Adrenal gland (tissue), 12 donors: Measurements from ENCODE around the gene UBE2H. TPM values are rescaled to one million over a fixed set of nuclear protein-coding genes. Genes with fewer than 3 reads are reported as not detected.

Experiments used
- DNase-seq, 7 donors: peaks; one replicate each; pipeline ENCODE4 v3.0.0-alpha.2; 2019 to 2020
- H3K27ac ChIP-seq, 5 donors: fragments of 200-600 bp; sonication (generic) in 4 of 5; 1 replicate in 3 of 5; 2 replicates in 2 of 5; pipeline versions ENCODE4 v1.5.1 to v1.8.0; 2016 to 2020; ENCODE audit warnings: mild to moderate bottlenecking in 1 of 5
- H3K27me3 ChIP-seq: fragments of 200-600 bp; 2 replicates; pipeline ENCODE4 v1.8.0; 2021
- H3K36me3 ChIP-seq, 2 donors: fragments of 200-600 bp; replicated peaks in 1 of 2; 1 replicate in 1 of 2; 2 replicates in 1 of 2; pipeline versions ENCODE4 v1.5.1 to v1.8.0; 2018 to 2022
- H3K4me1 ChIP-seq, 2 donors: fragments of 200-600 bp; replicated peaks in 1 of 2; 1 replicate in 1 of 2; 2 replicates in 1 of 2; pipeline versions ENCODE4 v1.5.1 to v1.8.0; 2018 to 2021
- H3K4me3 ChIP-seq, 4 donors: fragments of 200-600 bp; sonication (generic) in 3 of 4; one replicate each; pipeline ENCODE4 v1.5.1; 2016 to 2018
- H3K9me3 ChIP-seq, 3 donors: fragments of 200-600 bp; sonication (generic) in 1 of 3; replicated peaks in 1 of 3; 1 replicate in 2 of 3; 2 replicates in 1 of 3; pipeline versions ENCODE4 v1.5.1 to v1.8.0; 2016 to 2021
- POLR2A ChIP-seq, 2 donors: fragments of 450-650 bp; IDR thresholded peaks; one replicate each; pipeline ENCODE4 v1.6.1; 2017; ENCODE audit warnings: antibody characterized with exemption in 2 of 2, mild to moderate bottlenecking in 2 of 2, moderate library complexity in 1 of 2
- WGBS, 4 donors: extraction: QIAGEN DNeasy Blood & Tissue Kit in 2 of 4; methylation state at CpG; one replicate each; pipeline versions ENCODE4 v1.1.5 to v1.1.7; 2013 to 2017; 5-methylcytosine and 5-hydroxymethylcytosine counted together
- intact Hi-C, 2 donors: fragments of 100-400 bp; cut with DNase I; formaldehyde crosslinking; loops; one replicate each; pipeline versions ENCODE4 v1.14.1 to v1.15.0; 2022 to 2023
- polyA plus RNA-seq, 3 donors: library from polyadenylated mRNA; stranded (reverse); fragments of 200-250 nt in 2 of 3; fragments of 350-450 nt in 1 of 3; fragmentation: Illumina TruSeq in 1 of 3; extraction: RNeasy Lipid Tissue Mini Kit (QIAGEN cat#74804) in 1 of 3; gene quantifications; one replicate each; pipeline ENCODE4 v1.2.3, GENCODE V29; 2013 to 2014
- total RNA-seq, 9 donors: library from RNA; depleted of rRNA in 4 of 9; stranded (reverse); fragments of >200 nt in 4 of 9; fragments of 120-200 nt in 1 of 9; fragmentation: NEBNext Ultra II Directional in 1 of 9; extraction: Animal tissue kit (Norgen Biotek cat#: 25700) in 1 of 9; gene quantifications; one replicate each; pipeline versions ENCODE4 v1.1.0 to v1.2.4, GENCODE V29; 2013 to 2023
- TF ChIP-seq, protein P1 (sequence below), 6 experiments: fragments of 450-650 bp in 4 of 6; fragments of 200-600 bp in 2 of 6; sonication (generic) in 1 of 6; IDR thresholded peaks; 1 replicate in 5 of 6; 2 replicates in 1 of 6; pipeline versions ENCODE4 v1.5.1 to v1.8.0; 2016 to 2021; ENCODE audit warnings: antibody characterized with exemption in 6 of 6, mild to moderate bottlenecking in 2 of 6, moderate library complexity in 1 of 6
- donor health status: healthy with polysubstance abuse.
- donor health status: Bipolar disorder and iron deficiency.
- donor health status: DM: yes; HTN: yes; CAD: no.
- donor health status: DM: no; HTN: no; CAD: no.
- donor health status: DM: no; HTN: no; CAD: no.
- donor health status: DM: yes; HTN: yes; CAD: no.

Gene UBE2H
- total and polyA plus RNA-seq, 12 donors, result 48.3 to 392 (median 143) TPM

DNA sequence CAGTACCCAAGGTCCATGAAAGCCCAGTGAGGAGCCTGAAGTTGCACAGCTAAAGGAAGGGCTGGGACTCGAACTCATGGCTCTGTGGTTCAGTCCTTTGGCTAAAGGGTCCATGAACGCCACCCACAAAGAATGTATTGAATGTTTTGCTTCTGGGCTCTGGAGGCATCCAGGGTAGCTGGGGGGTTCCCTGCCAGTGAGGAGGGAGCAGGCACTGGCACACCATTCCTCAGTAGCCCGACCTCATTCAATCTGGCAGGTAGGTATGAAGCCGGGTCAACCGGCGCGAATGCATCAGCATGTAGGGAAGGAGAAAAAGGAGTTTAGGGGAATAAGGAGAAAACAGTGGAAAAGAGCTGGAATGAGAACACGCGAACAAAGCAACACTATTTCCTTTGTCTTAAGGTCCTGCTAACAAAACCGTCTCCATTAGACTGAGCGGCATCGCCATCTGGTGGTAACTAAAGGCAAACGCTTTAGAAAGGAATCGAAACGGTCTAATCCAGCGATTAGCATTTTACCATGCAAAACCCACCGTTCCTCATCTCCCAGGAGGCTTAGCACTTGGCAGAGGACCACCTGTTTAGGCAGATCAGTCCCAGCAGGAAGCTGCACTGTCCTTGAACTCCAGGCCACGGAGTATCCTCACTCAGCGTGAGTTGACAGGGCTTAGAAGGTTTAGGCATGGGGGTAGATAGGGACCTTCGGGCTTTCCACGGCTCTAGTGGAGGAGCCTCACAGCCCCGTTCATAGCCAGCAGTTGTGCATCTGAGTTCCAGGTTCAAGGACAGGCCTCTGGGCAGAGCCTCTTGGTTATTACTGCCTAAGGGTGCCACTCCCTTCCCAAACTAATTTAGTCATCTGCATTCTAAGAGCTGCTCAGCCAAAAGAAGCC lies 122.8 kb downstream of the UBE2H start:
- no peaks in the 10 kb centered on the region for H3K27me3 ChIP-seq
- TF ChIP-seq, protein P1, sequence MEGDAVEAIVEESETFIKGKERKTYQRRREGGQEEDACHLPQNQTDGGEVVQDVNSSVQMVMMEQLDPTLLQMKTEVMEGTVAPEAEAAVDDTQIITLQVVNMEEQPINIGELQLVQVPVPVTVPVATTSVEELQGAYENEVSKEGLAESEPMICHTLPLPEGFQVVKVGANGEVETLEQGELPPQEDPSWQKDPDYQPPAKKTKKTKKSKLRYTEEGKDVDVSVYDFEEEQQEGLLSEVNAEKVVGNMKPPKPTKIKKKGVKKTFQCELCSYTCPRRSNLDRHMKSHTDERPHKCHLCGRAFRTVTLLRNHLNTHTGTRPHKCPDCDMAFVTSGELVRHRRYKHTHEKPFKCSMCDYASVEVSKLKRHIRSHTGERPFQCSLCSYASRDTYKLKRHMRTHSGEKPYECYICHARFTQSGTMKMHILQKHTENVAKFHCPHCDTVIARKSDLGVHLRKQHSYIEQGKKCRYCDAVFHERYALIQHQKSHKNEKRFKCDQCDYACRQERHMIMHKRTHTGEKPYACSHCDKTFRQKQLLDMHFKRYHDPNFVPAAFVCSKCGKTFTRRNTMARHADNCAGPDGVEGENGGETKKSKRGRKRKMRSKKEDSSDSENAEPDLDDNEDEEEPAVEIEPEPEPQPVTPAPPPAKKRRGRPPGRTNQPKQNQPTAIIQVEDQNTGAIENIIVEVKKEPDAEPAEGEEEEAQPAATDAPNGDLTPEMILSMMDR (IDR thresholded peaks at IDR 0.05), result peak; percentile 63 to 88 (median 82)
- peak in 1 of 2 donors; percentile 45 for TF ChIP-seq POLR2A (IDR thresholded peaks at IDR 0.05)
- no peaks in the 10 kb centered on the region for H3K9me3 ChIP-seq
- intact Hi-C loops, result loop anchor here (5.0 to 10.0 kb wide), 5 partner anchors 115 to 182 kb away; partner anchors contain the start of gene UBE2H (in 1 of the 2)
- no peak overlapping the region for H3K4me3 ChIP-seq
- H3K27ac ChIP-seq, result peak overlapping the region; percentile 16 to 84 (median 77)
- H3K4me1 ChIP-seq, result peaks cover 22 to 49% of the 10 kb centered on the region in 2 donors
- WGBS, 4 donors, result 13 to 16% (median 16%) methylated on average over 18 to 22 of the region's 22 CpGs
- H3K36me3 ChIP-seq, result peaks cover 0 to 20% of the 10 kb centered on the region in 2 donors
- peak; percentile 72 to 93 (median 89) for DNase-seq

DNA sequence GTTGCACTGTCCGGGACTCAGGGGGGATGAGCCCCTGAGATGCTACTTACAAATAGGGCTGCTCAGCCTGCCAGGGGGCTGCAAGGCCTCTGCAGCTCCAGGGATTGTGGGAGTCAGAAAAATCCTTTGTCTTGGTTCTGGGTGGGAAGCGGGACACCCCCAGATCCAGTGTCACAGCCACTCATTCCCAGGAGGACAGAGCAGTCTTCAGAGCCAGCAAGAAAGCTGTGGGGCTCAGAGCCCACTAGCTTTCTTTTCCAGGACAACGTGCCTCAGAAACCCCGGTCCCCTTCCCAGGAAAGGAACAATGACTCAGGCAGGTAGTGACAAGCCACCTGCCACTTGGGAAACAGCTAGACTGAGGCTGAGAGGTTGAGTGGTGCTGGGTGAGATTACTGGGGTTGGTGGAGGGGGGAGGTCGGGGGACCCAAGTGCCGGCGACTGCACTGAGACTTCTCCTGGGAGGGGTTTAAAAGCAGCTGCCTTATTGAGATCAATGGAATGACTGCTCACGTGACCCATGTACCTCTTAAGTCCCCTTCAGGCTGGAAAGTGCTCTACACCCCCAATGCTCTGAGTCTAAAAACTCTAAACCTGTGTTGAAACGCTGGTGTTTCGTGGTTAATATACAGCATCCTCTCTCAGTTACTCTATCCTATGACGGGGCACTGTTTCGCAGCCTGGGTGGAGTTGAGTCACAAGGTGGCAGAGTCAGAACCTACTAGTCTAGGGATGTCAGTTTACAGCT lies 123.6 kb downstream of the UBE2H start:
- Histone ChIP-seq H3K4me1 (peaks cover 22 to 54% of the 10 kb centered on the region in 2 donors), H3K4me3 (no peak overlapping the region), H3K9me3 (no peaks in the 10 kb centered on the region), H3K36me3 (peaks cover 0 to 11% of the 10 kb centered on the region in 2 donors), H3K27ac (peak overlapping the region in 4 of 5 donors; percentile 63 to 84 (median 80)), H3K27me3 (no peaks in the 10 kb centered on the region)
- intact Hi-C loops, result loop anchor here (5.0 kb wide), 3 partner anchors 162 to 183 kb away; no protein-coding TSS in a partner anchor
- TF ChIP-seq POLR2A (IDR thresholded peaks at IDR 0.05), result no peak
- TF ChIP-seq, protein P1 (IDR thresholded peaks at IDR 0.05), result peak in 2 of 6 experiments; percentile 14 to 16
- DNase-seq, result peak in 3 of 7 donors; percentile 21 to 49 (median 38)
- WGBS, 4 donors, result 82 to 84% (median 84%) methylated on average over 9 to 12 of the region's 12 CpGs

DNA sequence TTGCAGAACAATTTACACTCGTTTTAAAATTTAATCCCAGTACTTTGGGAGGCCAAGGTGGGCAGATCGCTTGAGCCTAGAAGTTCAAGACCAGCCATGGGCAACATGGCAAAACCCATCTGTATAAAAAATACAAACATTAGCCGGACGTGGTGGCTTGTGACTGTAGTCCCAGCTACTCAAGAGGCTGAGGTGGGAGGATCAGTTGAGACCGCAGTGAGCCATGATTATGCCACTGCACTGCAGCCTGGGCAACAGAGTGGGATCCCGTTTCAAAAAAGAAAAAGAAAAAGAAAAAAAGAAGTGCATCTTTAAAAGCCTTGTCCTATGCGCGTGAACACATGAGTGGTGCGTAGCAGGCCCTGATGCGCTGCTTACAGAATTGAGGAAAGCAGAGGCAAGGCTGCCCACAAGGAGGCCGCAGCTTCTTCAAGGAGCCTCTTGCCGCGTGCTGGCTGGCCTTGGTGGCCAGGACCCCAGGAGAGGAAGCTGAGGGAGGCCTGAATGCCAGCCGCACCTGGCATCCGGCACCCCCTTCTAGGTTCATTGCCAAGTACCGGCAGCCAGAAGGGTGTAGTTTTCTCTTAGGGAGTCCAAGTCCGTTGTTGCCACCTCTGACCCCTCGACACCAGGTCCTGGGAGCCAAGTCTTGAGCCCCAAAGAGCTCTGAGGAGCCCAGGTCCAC lies 124.5 kb downstream of the UBE2H start:
- Histone ChIP-seq H3K9me3 (no peaks in the 10 kb centered on the region), H3K4me3 (no peak overlapping the region), H3K36me3 (peaks cover 0 to 2% of the 10 kb centered on the region in 2 donors), H3K4me1 (peaks cover 22 to 52% of the 10 kb centered on the region in 2 donors), H3K27ac (no peak overlapping the region), H3K27me3 (no peaks in the 10 kb centered on the region)
- peak in 1 of 7 donors; percentile 54 for DNase-seq
- TF ChIP-seq, protein P1 (IDR thresholded peaks at IDR 0.05), result no peak
- no peak for TF ChIP-seq POLR2A (IDR thresholded peaks at IDR 0.05)
- intact Hi-C loops, result loop anchor here (5.0 kb wide), 3 partner anchors 161 to 184 kb away; no protein-coding TSS in a partner anchor
- 90 to 92% (median 90%) methylated on average over 18 of the region's 18 CpGs for WGBS, 4 donors
